HG03521 (cell line): ENCODE results near the gene SAMD14.

Experiments used
- ATAC-seq: cut with Tn5 transposase; IDR thresholded peaks from one replicate; pipeline ENCODE4 v1.9.1; 2021; ENCODE audit warnings: mild to moderate bottlenecking, moderate library complexity; ENCODE audit not compliant: unreplicated experiment

Gene SAMD14

GRCh38 chr17:50134206-50135110, 4.5 kb upstream of the SAMD14 start:
- no peak for ATAC-seq

GRCh38 chr17:50133769-50134099, 3.8 kb upstream of the SAMD14 start:
- no peak for ATAC-seq

DNA sequence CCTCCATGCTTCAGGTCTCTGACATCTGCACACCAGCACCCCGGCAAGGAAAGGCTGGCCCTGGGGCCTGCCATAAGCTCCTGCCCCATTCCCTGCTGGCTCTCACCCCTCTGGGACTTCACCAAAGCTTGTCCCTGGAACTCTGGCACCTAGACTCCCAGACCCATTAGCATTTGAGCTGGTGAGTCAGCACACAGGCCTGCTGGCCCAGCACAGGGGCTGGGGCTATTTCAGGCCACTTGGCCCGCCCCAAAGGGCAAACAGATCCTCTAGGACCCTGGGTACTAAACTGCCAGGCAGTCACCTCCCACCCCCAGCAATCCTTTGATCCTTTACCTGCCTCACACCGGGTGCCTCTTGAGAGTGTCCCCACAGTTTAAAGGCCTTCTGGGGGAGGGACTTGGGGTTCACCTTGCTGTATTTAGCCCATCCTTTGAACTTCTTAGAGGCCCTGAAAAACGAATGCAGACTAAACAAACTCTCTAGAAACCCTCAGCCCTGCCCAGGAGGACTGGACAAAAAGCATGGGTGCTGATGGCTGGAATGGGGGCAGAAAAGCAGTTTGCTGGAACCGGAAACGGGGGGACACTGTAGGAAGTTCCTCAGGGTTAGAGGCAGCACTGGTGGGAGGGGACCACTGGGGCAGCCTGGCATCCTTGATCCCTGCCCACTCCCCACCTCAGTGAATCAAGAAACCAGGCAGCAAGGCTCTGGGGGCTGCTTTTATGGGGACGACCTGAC, 3.2 kb upstream of the SAMD14 start:
- ATAC-seq: no peak

DNA sequence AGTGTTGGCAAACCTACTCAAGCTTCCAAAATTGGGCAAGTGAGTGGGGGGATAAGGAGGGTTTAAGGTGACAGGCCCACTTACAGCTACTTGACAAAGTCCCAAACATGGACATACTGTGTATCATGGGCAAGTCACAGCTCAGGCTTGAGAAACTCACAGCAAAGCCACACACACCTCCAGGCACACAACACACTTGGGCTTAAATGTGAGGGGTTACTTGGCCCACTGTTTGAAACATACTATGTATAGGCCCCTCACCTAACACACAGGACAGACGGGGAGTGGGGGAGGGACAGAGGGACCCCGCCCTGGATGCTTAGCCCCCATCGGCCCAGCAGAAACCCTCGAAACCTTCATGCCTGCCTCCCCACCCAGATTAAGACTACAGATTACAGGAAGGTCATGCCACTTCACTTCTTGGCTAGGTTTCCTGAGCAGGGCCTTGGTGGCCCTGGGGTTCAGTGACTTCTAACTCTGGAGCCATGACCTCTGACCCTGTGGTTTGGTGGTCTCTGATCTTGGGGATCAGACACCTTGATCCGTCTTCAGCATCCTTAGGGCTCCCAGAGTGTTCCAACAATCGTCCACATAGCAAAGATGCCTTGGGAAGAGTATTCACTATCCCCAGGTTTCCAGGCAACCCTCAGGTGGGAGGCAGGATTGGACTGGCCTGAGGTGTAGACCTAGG, 2.3 kb upstream of the SAMD14 start:
- ATAC-seq: no peak

DNA sequence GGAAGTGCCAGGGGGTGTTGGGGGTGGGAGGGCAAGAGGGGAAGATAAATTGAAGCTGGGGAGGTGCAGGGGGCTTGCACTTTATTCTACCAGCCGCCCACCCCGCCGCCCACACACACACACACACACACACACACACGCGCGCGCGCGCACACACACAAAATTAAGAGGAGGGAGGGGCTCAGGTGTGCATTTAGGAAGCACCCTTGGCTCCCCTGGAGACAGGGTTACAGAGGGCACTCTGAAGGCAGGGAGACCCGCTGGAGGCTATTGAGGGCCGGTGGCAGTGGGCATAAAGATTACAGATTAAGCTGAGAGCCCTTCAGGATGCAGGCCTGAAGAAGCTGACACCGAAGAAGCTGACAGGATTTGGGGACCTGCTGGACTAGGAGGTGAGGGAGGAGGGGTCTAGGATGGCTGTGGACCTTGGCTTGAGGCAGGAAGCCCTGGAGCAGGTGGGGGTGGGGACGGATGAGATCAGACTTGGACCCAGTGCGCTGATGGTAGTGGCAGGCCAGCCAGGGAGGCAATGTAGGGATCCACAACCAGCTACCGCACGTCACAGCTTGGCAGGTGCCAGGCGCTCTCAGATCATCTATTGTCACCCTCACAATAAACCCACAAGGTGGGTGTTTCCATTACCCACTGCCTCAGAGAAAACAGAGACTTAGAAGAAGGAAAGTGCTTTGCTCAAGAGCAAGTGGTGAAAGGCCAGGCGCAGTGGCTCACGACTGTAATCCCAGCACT, 772 bp upstream of the SAMD14 start:
- no peak for ATAC-seq

DNA sequence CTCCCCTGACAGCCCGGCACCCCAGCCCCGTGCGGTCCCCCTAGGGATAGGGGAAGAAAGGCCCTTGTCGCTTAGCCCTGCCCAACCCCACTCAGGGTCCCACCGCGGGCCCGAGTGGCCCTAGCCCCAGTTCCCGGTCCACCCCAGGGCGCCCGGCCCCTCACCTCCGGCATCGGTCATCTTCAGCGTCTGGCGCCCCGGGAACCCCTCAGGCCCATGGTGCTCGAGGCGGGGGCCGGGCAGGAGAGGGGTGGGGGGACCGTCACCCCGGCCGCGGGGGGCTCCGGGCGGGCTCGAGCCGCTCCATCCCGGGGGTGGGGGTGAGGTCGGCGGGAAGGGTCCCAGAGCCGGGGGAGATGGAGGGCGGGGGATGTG, 620 bp downstream of the SAMD14 start:
- ATAC-seq: no peak

DNA sequence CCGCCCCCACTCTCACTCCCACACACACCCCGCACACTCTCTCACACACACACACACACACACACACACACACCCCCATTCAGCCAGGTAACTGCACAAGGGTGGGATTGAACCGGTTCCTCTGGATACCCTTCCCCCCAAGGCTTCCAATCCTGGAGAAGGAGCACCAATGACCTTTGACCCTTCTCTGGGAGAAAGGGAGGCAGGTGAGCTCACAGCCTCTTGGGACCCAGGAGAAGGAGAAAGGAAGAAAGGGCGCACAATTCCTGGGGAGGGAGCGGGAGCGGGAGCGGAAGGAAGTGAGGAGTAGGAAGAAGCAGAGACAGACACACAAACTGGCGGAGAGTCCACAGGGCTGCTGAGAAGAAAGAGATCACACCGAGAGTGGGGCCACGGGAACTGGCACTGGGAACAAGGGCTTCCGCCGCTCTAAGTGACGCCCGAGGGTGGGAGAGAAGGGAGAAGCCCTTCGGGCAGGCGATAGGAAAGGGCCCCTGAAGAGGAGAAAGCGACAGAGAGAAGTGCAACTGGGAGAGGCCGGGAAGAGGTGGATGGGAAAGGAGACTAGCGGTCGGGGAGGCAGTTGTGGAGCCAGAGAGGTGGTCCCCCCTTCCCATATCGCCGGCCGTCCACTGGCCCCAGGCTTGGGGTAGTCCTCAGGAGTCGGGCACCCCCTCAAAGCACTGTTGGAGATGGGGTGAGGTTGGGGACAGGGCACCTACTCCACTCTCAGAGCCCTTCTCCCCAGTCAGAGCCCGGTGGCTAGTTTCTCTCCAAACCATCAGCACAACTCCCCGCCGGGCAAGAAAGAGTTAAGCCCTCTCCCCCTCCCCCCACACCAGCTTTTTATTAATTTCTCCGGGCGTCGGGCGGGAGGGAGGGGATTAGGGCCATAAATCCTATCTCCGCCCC, 1.3 kb downstream of the SAMD14 start:
- no peak for ATAC-seq

GRCh38 chr17:50127697-50128361, 2.1 kb downstream of the SAMD14 start:
- no peak for ATAC-seq

DNA sequence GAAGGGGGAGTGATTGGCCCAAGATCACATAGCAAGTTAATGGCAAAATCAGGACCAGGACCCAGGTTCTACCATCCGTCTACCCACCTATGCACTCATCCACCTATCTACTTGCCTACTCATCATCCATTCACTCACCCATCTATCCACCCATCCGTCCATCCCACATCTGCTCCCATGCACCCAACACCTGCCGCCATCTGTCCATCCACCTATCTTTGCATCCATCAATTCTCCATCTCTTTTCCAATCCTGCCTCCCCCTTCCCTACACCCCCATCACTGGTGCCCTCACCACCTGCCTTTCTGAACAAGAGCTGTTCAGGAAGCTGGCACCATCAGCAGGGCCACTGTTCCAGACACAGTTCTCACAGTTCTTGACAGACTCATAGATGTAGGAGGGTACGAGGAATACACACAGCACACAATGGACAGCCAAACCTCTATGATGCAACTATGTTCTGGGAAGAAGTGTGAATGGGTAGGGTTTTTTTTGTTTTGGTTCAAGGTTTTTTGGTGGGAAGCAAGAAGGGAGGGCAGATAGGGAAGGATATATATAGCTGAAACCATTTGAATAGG, 4.5 kb downstream of the SAMD14 start:
- ATAC-seq: no peak

GRCh38 chr17:50123649-50124349, 6.2 kb downstream of the SAMD14 start:
- ATAC-seq: no peak

GRCh38 chr17:50122945-50123344, 7.0 kb downstream of the SAMD14 start:
- no peak for ATAC-seq

- ATAC-seq: no peak
Measured at GRCh38 chr17:50120475-50121253, 9.3 kb downstream of the SAMD14 start.

DNA sequence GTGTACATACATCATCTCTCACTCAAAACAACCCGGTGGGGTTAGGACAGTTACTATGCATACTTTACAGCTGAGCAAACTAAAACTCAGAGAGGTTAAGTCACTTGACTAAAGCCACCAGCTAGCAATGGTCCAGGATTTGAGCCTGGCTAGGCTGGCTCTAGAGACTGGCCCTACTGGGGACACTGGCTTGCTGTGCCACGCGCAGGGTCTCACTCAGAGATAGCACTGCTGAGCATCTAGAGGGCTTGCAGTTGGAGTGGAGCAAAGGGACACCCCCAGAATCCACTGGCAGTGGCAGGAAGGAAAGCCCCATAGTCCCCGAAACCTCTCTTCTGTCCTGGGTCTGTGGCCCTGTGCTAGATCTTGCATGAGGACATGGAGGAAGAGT, 11.1 kb downstream of the SAMD14 start:
- no peak for ATAC-seq

DNA sequence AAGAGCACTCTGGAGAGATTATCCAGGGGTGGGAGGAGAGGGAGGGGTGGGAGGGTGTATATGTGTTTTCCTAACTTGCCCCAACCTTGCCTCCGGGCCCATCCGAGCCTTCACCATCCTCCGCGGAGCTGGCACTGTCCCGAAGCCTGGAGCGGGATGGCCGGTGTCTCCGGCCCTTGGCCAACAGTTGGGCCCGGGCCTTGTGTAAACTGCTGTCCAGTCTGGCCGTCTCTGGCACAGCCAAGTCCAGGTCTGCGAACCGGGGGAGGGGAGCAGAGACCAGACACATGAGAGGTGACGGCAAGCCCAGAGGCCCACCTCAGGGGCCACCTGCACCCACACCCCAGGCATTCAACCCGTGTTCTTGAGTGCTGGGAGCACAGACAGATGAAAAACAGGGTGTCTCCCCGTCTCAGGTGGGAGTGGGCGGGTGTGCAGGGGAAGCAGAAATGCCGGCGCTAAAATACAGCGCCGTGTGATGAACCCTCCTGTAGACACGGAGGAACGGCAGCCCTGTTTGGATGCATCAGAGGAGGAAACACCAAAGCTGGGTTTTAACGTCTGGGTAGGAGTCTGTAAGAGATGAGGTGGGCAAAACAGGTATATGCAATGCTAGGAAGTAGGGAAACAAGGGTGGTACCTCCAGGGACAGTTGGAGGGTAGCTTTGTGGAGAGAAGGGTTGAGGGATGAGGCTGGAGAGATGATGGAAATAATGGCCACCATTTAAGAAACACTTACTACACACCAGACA, 11.7 kb downstream of the SAMD14 start:
- no peak for ATAC-seq

DNA sequence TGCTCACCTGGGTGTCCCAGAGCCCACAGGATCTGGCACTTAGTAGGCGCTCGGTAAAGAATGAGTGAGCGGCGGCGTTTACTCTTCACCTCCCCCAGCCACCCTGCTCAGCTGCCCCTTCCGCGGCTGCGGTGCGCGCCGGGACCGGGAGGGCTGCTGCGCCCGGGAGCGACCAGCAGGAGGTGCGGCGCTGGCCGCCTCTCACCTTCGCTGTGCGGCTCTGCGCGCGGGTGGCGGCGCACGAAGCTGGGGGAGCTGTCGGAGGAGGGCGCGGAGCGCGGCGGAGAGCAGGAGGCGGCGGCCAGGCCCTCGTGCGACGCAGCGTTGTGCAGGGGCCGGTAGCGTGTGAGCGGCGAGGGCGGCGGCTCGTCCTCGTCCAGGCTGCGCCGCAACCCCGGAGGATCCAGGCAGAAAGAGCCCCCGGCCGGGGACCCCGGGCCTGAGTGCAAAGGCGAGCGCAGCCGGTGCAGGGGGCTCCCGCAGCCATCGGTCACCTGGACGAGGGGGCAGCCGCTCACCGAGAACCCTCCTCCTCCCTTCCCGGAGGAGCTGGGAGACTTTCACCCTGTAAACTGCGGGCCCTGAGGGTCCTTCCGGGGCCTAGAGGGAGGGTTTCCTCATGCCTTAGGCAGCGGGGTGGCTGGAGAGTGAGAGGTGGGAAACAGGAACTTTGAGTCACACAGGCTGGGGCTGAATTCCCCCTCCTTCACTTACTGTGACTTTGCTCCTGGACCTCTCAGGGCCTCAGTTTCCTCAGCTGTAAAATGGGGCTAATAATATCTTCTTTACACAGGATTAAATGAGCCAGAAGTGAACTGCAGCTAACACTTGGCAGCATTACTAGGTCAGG, 12.5 kb downstream of the SAMD14 start:
- peak; percentile 46 for ATAC-seq

DNA sequence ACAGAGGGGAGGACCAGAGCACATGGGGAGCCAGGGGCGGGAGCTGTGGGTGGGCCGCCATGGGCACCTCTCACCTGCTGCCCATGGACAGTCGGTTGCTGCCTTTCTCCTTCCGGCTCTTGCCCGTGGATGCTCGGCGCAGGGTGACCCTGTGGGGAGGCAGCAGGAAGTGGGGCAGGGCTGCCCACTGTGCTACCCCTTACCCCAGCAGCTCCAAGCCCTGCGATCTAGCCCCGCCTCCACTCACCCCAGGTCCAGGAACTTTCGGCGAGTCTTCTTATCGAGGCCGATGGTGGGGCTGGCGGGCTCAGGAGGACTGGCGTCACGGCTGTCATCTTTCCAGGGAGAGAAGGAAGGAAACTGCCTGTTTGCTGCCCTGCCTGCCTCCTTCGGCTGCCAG, 14.2 kb downstream of the SAMD14 start:
- no peak for ATAC-seq
